ENCODE data around the gene FMN1. TPM values are rescaled to one million over a fixed set of nuclear protein-coding genes. Genes with fewer than 3 reads are reported as not detected.

Gene FMN1
- total RNA-seq, 4 donors from 2014 or later = 32.6 to 102 (median 63.0) TPM

DNA sequence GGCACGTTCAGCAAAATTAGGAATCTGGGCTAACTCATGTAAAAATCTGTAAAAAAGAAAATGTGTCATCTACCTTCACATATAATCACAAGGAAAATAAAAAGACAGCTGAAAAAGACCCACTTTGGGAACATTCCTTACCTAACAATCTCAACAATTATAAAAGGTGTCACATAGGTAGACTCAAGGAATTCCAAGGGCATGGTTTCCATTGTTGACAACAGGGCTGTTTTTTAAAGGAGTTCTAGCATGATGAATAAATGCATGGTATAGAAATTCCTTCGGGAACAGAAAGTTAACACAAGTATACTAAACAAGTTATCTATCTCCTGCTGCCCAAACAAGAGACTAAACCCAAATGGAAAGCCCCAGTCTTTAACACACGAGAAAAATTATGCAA is 292.5 kb downstream of the FMN1 start:
- intact Hi-C loops (cut with DNase I; ENCODE audit: low total_unique reads) = no loop called here
- Histone ChIP-seq H3K36me3 (peaks cover 0 to 3% (median 0%) of the 10 kb centered on the region in 4 donors), H3K4me3 (no peak overlapping the region), H3K9me3 (no peaks in the 10 kb centered on the region), H3K4me1 (peaks cover 0 to 6% (median 0%) of the 10 kb centered on the region in 4 donors), H3K27ac (no peak overlapping the region), H3K27me3 (no peaks in the 10 kb centered on the region)
- DNase-seq = no peak
- in situ Hi-C loops (cut with MboI; ENCODE audit: low pct_ligation_motif_present in 1 of 4, low pct_unique_long_range_greater_than_20kb in 1 of 4, low sequenced_read_pairs in 3 of 4) = no loop called here
- TF ChIP-seq, protein P1, sequence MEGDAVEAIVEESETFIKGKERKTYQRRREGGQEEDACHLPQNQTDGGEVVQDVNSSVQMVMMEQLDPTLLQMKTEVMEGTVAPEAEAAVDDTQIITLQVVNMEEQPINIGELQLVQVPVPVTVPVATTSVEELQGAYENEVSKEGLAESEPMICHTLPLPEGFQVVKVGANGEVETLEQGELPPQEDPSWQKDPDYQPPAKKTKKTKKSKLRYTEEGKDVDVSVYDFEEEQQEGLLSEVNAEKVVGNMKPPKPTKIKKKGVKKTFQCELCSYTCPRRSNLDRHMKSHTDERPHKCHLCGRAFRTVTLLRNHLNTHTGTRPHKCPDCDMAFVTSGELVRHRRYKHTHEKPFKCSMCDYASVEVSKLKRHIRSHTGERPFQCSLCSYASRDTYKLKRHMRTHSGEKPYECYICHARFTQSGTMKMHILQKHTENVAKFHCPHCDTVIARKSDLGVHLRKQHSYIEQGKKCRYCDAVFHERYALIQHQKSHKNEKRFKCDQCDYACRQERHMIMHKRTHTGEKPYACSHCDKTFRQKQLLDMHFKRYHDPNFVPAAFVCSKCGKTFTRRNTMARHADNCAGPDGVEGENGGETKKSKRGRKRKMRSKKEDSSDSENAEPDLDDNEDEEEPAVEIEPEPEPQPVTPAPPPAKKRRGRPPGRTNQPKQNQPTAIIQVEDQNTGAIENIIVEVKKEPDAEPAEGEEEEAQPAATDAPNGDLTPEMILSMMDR (IDR thresholded peaks at IDR 0.05) = no peak
- no peak for TF ChIP-seq EP300 (IDR thresholded peaks at IDR 0.05; ENCODE audit: low read depth)
- TF ChIP-seq POLR2AphosphoS5 (IDR thresholded peaks at IDR 0.05) = no peak
- TF ChIP-seq POLR2A (IDR thresholded peaks at IDR 0.05) = no peak
- WGBS, 2 donors (ENCODE audit: low coverage in 1 of 2) = 66 to 72% methylated on average over 3 of the region's 3 CpGs

DNA sequence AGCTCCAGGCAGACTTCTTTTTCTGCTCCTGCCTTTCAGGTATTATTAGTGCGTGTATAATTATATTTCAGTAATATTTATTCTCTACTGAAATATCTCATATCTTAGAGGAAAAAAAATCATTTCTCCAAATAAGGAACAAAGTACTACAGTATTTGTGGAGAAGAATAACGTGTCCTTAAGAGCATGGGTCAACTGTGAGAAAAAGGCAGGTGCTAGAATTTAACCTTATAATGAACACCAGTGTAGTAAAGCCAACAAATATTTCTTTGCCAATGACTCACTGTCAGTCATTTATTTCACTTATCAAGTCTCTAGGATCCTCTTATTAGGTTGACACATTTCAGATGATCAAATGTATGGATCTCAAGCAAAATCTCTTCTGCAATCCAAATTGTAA is 293.3 kb downstream of the FMN1 start:
- intact Hi-C loops (cut with DNase I; ENCODE audit: low total_unique reads) (no loop called here), in situ Hi-C loops (cut with MboI; ENCODE audit: low pct_ligation_motif_present in 1 of 4, low pct_unique_long_range_greater_than_20kb in 1 of 4, low sequenced_read_pairs in 3 of 4) (no loop called here)
- 83 to 86% methylated on average over 2 of the region's 2 CpGs for whole genome bisulfite sequencing, 2 donors (ENCODE audit: low coverage in 1 of 2)
- Histone ChIP-seq H3K4me1 (peaks cover 0 to 6% (median 0%) of the 10 kb centered on the region in 4 donors), H3K9me3 (no peaks in the 10 kb centered on the region), H3K36me3 (peaks cover 0 to 9% (median 0%) of the 10 kb centered on the region in 4 donors), H3K4me3 (no peak overlapping the region), H3K27ac (no peak overlapping the region), H3K27me3 (no peaks in the 10 kb centered on the region)
- DNase-seq = no peak
- no peak for TF ChIP-seq POLR2AphosphoS5 (IDR thresholded peaks at IDR 0.05)
- TF ChIP-seq EP300 (IDR thresholded peaks at IDR 0.05; ENCODE audit: low read depth) = no peak
- TF ChIP-seq, protein P1 (IDR thresholded peaks at IDR 0.05) = no peak
- TF ChIP-seq POLR2A (IDR thresholded peaks at IDR 0.05) = no peak

GRCh38 chr15:32899126-32899596 is 295.4 kb downstream of the FMN1 start:
- WGBS, 2 donors (ENCODE audit: low coverage in 1 of 2) = 56 to 69% methylated on average over 3 to 6 of the region's 6 CpGs
- in situ Hi-C loops (cut with MboI; ENCODE audit: low pct_ligation_motif_present in 1 of 4, low pct_unique_long_range_greater_than_20kb in 1 of 4, low sequenced_read_pairs in 3 of 4) = no loop called here
- intact Hi-C loops (cut with DNase I; ENCODE audit: low total_unique reads) = no loop called here

GRCh38 chr15:32898414-32898813 is 296.1 kb downstream of the FMN1 start:
- Histone ChIP-seq H3K27me3 (no peaks in the 10 kb centered on the region), H3K36me3 (peaks cover 0 to 9% (median 0%) of the 10 kb centered on the region in 4 donors), H3K4me3 (no peak overlapping the region), H3K9me3 (no peaks in the 10 kb centered on the region), H3K27ac (no peak overlapping the region), H3K4me1 (peaks cover 0 to 6% (median 0%) of the 10 kb centered on the region in 4 donors)
- WGBS, 2 donors (ENCODE audit: low coverage in 1 of 2) = 79 to 87% methylated on average over 4 of the region's 4 CpGs
- DNase-seq = no peak
- intact Hi-C loops (cut with DNase I; ENCODE audit: low total_unique reads) = no loop called here
- no peak for TF ChIP-seq POLR2A (IDR thresholded peaks at IDR 0.05)
- TF ChIP-seq, protein P1 (IDR thresholded peaks at IDR 0.05) = no peak
- TF ChIP-seq EP300 (IDR thresholded peaks at IDR 0.05; ENCODE audit: low read depth) = no peak
- TF ChIP-seq POLR2AphosphoS5 (IDR thresholded peaks at IDR 0.05) = no peak
- in situ Hi-C loops (cut with MboI; ENCODE audit: low pct_ligation_motif_present in 1 of 4, low pct_unique_long_range_greater_than_20kb in 1 of 4, low sequenced_read_pairs in 3 of 4) = no loop called here

More at GRCh38 chr15:32899126-32899596, 295.4 kb downstream of the FMN1 start:
- Histone ChIP-seq H3K4me3 (no peak overlapping the region), H3K4me1 (peaks cover 0 to 6% (median 0%) of the 10 kb centered on the region in 4 donors), H3K36me3 (peaks cover 0 to 9% (median 0%) of the 10 kb centered on the region in 4 donors), H3K9me3 (no peaks in the 10 kb centered on the region), H3K27me3 (no peaks in the 10 kb centered on the region), H3K27ac (no peak overlapping the region)
- DNase-seq = peak; percentile 8
- TF ChIP-seq POLR2AphosphoS5 (IDR thresholded peaks at IDR 0.05) (no peak), POLR2A (IDR thresholded peaks at IDR 0.05) (no peak)
- TF ChIP-seq, protein P1 (IDR thresholded peaks at IDR 0.05) = no peak

Data from transverse colon (tissue), 4 donors.